Esophagus muscularis mucosa (tissue), 4 donors: ENCODE data around the gene HMSD. TPM values are rescaled to one million over a fixed set of nuclear protein-coding genes. Genes with fewer than 3 reads are reported as not detected.

Source experiments
- DNase-seq: peaks from one replicate; pipeline ENCODE4 v3.0.0-alpha.2; 2017; ENCODE audit errors: extremely low spot score
- H3K27ac ChIP-seq, 4 donors: fragments of 200-600 bp; sonication (generic); replicated peaks in 1 of 4; 1 replicate in 3 of 4; 2 replicates in 1 of 4; pipeline ENCODE4 v1.5.1; 2016 to 2019; ENCODE audit warnings: mild to moderate bottlenecking in 1 of 4
- H3K27me3 ChIP-seq, 4 donors: fragments of 200-600 bp; sonication (generic); one replicate each; pipeline versions ENCODE4 v1.5.1 to v1.6.0; 2016 to 2019
- H3K36me3 ChIP-seq, 4 donors: fragments of 200-600 bp; sonication (generic); one replicate each; pipeline ENCODE4 v1.5.1; 2016 to 2019
- H3K4me1 ChIP-seq, 4 donors: fragments of 200-600 bp; sonication (generic); one replicate each; pipeline ENCODE4 v1.5.1; 2016 to 2019
- H3K4me3 ChIP-seq, 4 donors: fragments of 200-600 bp; sonication (generic); 1 replicate in 2 of 4; 2 replicates in 2 of 4; pipeline ENCODE4 v1.5.1; 2016 to 2019; ENCODE audit warnings: mild to moderate bottlenecking in 4 of 4, moderate library complexity in 1 of 4
- H3K9me3 ChIP-seq, 4 donors: fragments of 200-600 bp; sonication (generic); 1 replicate in 3 of 4; 2 replicates in 1 of 4; pipeline ENCODE4 v1.5.1; 2016 to 2019
- CTCF ChIP-seq, 3 experiments: fragments of 200-600 bp in 2 of 3; fragments of 450-650 bp in 1 of 3; sonication (generic) in 2 of 3; IDR thresholded peaks; one replicate each; pipeline ENCODE4 v1.5.1; 2017 to 2019; ENCODE audit warnings: antibody characterized with exemption in 3 of 3, mild to moderate bottlenecking in 2 of 3, moderate library complexity in 1 of 3
- EP300 ChIP-seq: sonication (generic); formaldehyde crosslinking; IDR thresholded peaks from one replicate; pipeline ENCODE4 v1.6.1; 2017; ENCODE audit warnings: antibody characterized with exemption
- POLR2A ChIP-seq: fragments of 450-650 bp; IDR thresholded peaks from one replicate; pipeline ENCODE4 v1.6.1; 2017; ENCODE audit warnings: antibody characterized with exemption, moderate library complexity, mild to moderate bottlenecking, low read depth
- POLR2AphosphoS5 ChIP-seq, 2 donors: sonication (generic); formaldehyde crosslinking; IDR thresholded peaks; one replicate each; pipeline ENCODE4 v1.6.1; 2017; ENCODE audit warnings: antibody characterized with exemption in 2 of 2
- WGBS: methylation state at CpG from one replicate; pipeline ENCODE4 v1.1.5; 2018; 5-methylcytosine and 5-hydroxymethylcytosine counted together
- intact Hi-C: fragments of 100-400 bp; cut with DNase I; formaldehyde crosslinking; loops from one replicate; pipeline ENCODE4 v1.15.1; 2023
- total RNA-seq, 4 donors: library from RNA; depleted of rRNA; stranded (reverse); fragments of >200 nt; gene quantifications; one replicate each; pipeline versions ENCODE4 v1.1.0 to v1.2.1, GENCODE V29; 2016

Gene HMSD
- total RNA-seq, 4 donors from 2014 or later: not detected

GRCh38 chr18:63963615-63964256, 14.6 kb downstream of the HMSD start:
- WGBS: 71% methylated on average over 1 of the region's 1 CpG
- no peaks in the 10 kb centered on the region for H3K36me3 ChIP-seq
- H3K9me3 ChIP-seq: no peaks in the 10 kb centered on the region
- DNase-seq: no peak
- H3K4me1 ChIP-seq: peaks cover 0 to 3% (median 0%) of the 10 kb centered on the region in 4 donors
- no peak overlapping the region for H3K27ac ChIP-seq
- intact Hi-C loops: loop anchor here (2.0 kb wide), 2 partner anchors 15 to 31 kb away; no protein-coding TSS in a partner anchor
- H3K27me3 ChIP-seq: peaks cover 0 to 12% (median 0%) of the 10 kb centered on the region in 4 donors
- peak; percentile 65 to 86 (median 72) for TF ChIP-seq CTCF (IDR thresholded peaks at IDR 0.05)
- TF ChIP-seq EP300: no peak
- TF ChIP-seq POLR2A: no peak
- no peak for TF ChIP-seq POLR2AphosphoS5 (IDR thresholded peaks at IDR 0.05)
- H3K4me3 ChIP-seq: no peak overlapping the region

GRCh38 chr18:63964908-63965307, 15.8 kb downstream of the HMSD start:
- intact Hi-C loops: loop anchor here (2.0 kb wide), 1 partner anchor 14 kb away; no protein-coding TSS in a partner anchor
- Histone ChIP-seq H3K4me1 (peaks cover 5 to 9% (median 8%) of the 10 kb centered on the region in 4 donors), H3K27ac (no peak overlapping the region), H3K9me3 (no peaks in the 10 kb centered on the region), H3K27me3 (peaks cover 0 to 12% (median 0%) of the 10 kb centered on the region in 4 donors), H3K36me3 (no peaks in the 10 kb centered on the region), H3K4me3 (no peak overlapping the region)
- no peak for DNase-seq
- TF ChIP-seq CTCF (IDR thresholded peaks at IDR 0.05) (no peak), EP300 (no peak), POLR2AphosphoS5 (IDR thresholded peaks at IDR 0.05) (no peak), POLR2A (no peak)

- DNase-seq: no peak
- H3K36me3 ChIP-seq: no peaks in the 10 kb centered on the region
- 71% methylated on average over 5 of the region's 5 CpGs for WGBS
- TF ChIP-seq EP300 (no peak), POLR2A (no peak), POLR2AphosphoS5 (IDR thresholded peaks at IDR 0.05) (no peak), CTCF (IDR thresholded peaks at IDR 0.05) (no peak)
- no peak overlapping the region for H3K4me3 ChIP-seq
- peaks cover 0 to 12% (median 0%) of the 10 kb centered on the region in 4 donors for H3K27me3 ChIP-seq
- no peak overlapping the region for H3K27ac ChIP-seq
- intact Hi-C loops: loop anchor here (2.0 kb wide), 1 partner anchor 13 kb away; no protein-coding TSS in a partner anchor
- H3K4me1 ChIP-seq: peaks cover 5 to 12% (median 10%) of the 10 kb centered on the region in 4 donors
- H3K9me3 ChIP-seq: no peaks in the 10 kb centered on the region
These were observed 16.7 kb downstream of the HMSD start for GRCh38 chr18:63965716-63966330.

GRCh38 chr18:63969942-63970808, 21.1 kb downstream of the HMSD start, which contains the start of gene SERPINB8:
TSS of gene SERPINB8 (plus strand) at chr18:63970081. CDS start at chr18:63978309, 8,228 bp downstream.
- no peaks in the 10 kb centered on the region for H3K27me3 ChIP-seq
- H3K27ac ChIP-seq: peak within 1 kb of the TSS; percentile 89 to 97 (median 93)
- intact Hi-C loops: loop anchor here (10.0 kb wide), 1 partner anchor 1445 kb away; the partner anchor contains the start of gene ZCCHC2
- peak; percentile 40 for TF ChIP-seq POLR2A
- TF ChIP-seq CTCF (IDR thresholded peaks at IDR 0.05): no peak
- TF ChIP-seq EP300: no peak
- peak; percentile 92 to 98 for TF ChIP-seq POLR2AphosphoS5 (IDR thresholded peaks at IDR 0.05)
- peak within 1 kb of the TSS; percentile 65 to 81 (median 76) for H3K4me3 ChIP-seq
- no peaks in the 10 kb centered on the region for H3K36me3 ChIP-seq
- 2% methylated on average over 26 of the region's 62 CpGs for WGBS
- peaks cover 5 to 17% (median 15%) of the 10 kb centered on the region in 4 donors for H3K4me1 ChIP-seq
- H3K9me3 ChIP-seq: no peaks in the 10 kb centered on the region
- DNase-seq: peak; percentile 98
